GM12874 (cell line): Measurements from ENCODE around the gene IFNK.

ENCODE experiments used
- CTCF ChIP-seq: IDR thresholded peaks from 2 replicates; pipeline ENCODE4 v1.5.1; 2011; ENCODE audit warnings: low read depth, mild to moderate bottlenecking, control low read depth, low read length, moderate library complexity; ENCODE audit not compliant: insufficient read depth

Gene IFNK

GRCh38 chr9:27533311-27533710 is 9.2 kb downstream of the IFNK start:
- TF ChIP-seq CTCF: no peak

DNA sequence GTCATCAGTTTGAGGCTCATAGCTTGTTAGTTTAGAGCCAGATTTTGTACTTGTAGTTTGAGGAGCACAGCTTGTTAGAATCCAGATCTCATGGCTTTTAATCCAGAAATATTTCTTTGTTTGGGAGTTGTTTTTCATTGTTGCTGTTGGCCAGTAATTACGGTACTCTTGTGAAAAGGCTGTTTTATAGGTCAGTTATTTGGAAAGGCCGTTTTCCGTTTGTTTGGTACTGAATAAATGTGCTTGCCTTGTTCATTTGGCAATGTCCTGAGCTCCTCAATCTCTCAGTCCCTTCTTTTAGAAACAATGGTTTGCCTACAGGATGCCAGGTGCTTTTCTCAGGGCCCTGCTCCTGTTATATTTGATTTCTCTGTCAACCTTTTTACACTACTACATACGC is 10.0 kb downstream of the IFNK start:
- no peak for TF ChIP-seq CTCF

DNA sequence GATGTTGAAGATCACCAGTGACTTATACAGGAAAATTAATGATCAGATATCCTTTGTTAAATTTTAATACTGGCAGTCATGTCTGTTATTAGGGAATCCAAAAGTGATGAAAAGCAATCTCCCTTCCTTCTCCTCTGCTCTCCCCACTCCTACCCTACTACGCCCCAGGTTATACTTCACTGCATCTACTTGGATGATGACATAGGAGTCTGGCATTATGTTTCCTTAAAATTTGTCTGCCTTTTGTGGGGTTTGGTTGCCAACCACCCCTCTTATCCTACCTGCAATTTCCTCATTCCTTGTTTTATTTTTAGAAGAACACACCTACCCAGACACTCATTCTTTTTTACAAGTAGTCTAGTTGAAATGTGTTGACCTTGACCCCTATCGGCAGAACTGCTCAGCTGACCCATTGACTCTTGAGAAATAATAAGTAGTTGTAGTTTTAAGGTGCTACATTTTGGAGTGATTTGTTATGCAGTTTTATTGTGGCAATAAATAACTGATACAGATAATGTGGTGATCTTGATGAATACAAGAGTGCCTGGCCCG is 10.6 kb downstream of the IFNK start:
- no peak for TF ChIP-seq CTCF

DNA sequence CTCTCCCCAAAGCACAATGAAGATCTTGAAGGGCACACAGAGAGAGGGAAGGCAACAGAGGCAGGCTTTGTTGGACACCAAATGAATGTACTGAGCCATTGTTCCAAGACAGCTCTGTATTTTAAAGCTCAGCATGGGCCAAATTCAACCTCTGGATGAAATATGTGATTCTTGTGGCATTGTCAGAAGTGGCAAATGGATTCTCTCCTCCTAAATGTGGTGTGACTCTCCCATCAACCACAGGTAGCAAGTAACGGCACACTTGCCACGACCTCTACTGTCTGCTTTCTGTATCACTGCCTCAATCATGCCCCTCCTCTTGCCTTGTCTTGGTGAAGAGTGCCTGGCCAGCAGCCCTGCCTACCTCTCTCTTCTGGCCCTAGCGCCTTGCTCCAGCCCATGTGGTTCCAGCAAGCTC is 11.6 kb downstream of the IFNK start:
- TF ChIP-seq CTCF: peak; percentile 53

- no peak for TF ChIP-seq CTCF
These were observed 12.1 kb downstream of the IFNK start for GRCh38 chr9:27536168-27536567.

DNA sequence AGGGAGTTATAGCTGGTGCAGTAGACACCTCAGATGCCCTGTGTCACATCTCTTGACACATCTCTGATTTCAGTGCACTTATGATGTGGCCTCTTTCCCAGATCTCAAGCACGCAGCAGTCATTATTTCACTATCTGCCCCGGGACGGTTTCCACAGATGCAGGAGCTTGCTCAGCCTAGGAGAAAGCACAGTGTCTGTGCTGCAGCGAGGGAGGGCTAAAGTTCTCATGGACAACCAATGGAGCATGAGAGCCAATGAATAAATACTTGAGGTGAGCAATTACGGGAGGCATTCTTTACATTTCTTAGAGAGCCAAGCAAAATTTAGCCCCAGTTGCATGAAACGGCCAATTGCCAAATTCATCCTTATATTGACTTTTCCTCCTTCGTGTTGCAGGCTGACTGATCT is 12.9 kb downstream of the IFNK start:
- no peak for TF ChIP-seq CTCF

DNA sequence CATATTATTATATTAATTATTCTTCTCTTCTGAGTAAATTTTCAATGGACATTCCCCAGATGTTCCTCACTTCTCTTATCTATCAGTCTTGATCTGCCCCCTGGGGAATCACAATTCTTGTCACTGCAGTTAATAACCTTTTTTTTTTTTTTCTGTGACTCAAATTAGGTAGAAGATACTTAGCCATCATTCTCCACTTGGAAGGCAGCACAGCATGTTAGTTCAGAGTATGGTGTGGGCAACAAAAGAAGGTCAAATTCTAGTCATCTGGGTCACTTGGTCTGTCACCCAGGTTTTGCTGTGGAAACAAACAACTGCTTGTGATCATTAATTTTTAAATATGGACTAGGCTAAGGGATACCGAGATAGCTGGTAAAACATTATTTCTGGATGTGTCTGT is 13.7 kb downstream of the IFNK start:
- no peak for TF ChIP-seq CTCF
